GM18517 (cell line): ENCODE data around the gene ZNF587.
A peak's percentile ranks its signal among the peaks of the same experiment; 100 is the strongest.
"Not testable (repeated sequence)": the region's sequence is repeated elsewhere in the genome, so short reads cannot be mapped to it uniquely, and the experiment has no call there.

Source experiments
- ATAC-seq: cut with Tn5 transposase; IDR thresholded peaks from one replicate; pipeline ENCODE4 v1.9.1; 2021; ENCODE audit warnings: mild to moderate bottlenecking, moderate library complexity; ENCODE audit not compliant: unreplicated experiment

Gene ZNF587

GRCh38 chr19:57821501-57821900, 28.2 kb upstream of the ZNF587 start:
- not testable (repeated sequence) for ATAC-seq

GRCh38 chr19:57823155-57823554, 26.5 kb upstream of the ZNF587 start:
- not testable (repeated sequence) for ATAC-seq

DNA sequence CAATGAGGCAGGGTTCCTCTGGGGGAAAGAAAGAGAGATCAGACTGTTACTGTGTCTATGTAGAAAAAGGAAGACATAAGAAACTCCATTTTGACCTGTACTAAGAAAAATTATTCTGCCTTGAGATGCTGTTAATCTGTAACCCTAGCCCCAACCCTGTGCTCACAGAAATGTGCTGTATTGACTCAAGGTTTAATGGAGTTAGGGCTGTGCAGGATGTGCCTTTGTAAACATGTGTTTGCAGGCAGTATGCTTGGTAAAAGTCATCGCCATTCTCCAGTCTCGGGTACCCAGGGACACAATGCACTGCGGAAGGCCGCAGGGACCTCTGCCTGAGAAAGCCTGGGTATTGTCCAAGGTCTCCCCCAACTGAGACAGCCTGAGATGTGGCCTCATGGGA, 26.1 kb upstream of the ZNF587 start:
- not testable (repeated sequence) for ATAC-seq

DNA sequence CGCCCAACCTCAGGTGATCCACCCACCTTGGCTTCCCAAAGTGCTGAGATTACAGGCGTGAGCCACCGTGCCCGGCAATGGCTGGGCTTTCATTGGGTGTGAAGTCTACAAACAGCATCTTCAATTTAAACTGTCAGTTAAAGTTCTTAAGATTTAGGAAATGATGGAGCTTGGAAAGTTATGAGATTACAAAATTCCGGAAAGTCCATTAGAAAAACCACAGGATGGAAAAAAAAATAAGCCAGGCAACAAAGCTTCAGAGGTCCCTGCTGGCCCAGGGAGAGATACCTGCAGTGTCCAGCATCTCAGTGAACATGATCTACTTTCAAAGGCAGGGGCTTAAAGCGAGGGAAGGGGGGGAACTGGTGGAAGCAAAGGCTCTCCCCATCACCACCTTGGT, 24.1 kb upstream of the ZNF587 start:
- no peak for ATAC-seq

DNA sequence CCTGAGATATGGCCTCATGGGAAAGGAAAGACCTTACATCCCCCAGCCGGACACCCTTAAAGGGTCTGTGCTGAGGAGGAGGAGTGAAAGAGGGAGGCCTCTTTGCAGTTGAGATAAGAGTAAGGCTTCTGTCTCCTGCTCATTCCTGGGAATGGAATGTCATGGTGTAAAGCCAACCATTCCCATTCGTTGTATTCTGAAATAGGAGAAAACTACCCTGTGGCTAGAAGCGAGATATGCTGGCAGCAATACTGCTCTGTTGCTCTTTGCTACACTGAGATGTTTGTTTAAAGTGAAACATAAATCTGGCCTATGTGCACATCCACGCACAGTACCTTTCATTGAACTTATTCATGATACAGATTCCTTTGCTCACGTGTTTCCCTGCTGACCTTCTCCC, 20.3 kb upstream of the ZNF587 start:
- no peak for ATAC-seq

GRCh38 chr19:57830071-57830602, 19.5 kb upstream of the ZNF587 start, which contains the start of gene ZNF587B:
TSS of gene ZNF587B (plus strand) at chr19:57830299. CDS start at chr19:57830529, 230 bp downstream.
- ATAC-seq = no peak

GRCh38 chr19:57836991-57837390, 12.7 kb upstream of the ZNF587 start:
- not testable (repeated sequence) for ATAC-seq

DNA sequence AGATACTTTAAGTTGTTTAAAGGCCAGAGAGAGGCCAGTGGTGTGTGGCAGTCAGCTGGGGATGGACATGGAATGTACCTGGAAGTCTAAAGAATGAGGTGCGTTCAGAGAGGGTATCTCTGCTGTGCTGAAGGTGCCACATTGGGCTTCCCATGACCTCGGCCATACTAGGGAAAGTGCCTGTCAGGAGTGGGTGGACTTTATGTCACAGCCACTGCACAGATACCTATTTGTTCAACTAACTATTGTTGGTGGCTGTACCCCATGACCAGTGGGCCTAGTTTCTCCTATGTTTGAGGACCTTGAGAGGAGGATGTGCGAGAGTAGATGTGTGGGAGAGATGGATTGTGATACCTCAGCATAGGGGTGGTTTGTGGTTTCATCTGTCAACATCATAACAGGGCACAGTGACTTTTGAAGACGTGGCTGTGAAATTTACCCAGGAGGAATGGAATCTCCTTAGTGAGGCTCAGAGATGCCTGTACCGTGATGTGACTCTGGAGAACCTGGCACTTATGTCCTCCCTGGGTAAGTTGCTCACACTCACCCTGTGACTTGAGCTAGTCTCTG, 11.0 kb upstream of the ZNF587 start:
- ATAC-seq = not testable (repeated sequence)

GRCh38 chr19:57841122-57841763, 8.4 kb upstream of the ZNF587 start:
- ATAC-seq = no peak

- ATAC-seq = not testable (repeated sequence)
These were observed 2.5 kb upstream of the ZNF587 start for GRCh38 chr19:57847164-57847563.

DNA sequence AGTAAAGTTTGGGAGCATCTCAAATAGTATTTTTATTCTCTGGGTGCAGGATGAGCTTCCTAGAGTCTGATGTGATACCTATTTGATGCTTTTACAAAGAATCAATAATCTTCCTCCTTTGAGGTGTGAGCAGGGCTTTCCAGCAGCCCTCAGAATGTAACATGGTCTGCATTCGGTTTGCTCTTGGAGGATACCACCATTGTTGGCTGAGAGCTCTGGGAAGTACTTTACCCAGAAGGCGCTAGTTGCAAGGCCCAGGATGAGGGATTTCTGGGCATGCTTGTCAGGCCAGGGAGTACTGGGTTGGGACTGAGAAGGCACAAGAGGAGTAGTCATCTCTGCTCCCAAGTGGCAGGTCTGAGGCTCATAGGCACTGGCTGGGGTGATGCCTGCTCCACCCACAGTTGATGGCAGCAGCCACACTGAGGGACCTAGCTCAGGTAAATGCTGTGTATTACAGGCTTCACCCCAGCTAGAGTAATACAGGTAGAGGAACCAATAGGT, 445 bp upstream of the ZNF587 start:
- peak; percentile 21 for ATAC-seq

DNA sequence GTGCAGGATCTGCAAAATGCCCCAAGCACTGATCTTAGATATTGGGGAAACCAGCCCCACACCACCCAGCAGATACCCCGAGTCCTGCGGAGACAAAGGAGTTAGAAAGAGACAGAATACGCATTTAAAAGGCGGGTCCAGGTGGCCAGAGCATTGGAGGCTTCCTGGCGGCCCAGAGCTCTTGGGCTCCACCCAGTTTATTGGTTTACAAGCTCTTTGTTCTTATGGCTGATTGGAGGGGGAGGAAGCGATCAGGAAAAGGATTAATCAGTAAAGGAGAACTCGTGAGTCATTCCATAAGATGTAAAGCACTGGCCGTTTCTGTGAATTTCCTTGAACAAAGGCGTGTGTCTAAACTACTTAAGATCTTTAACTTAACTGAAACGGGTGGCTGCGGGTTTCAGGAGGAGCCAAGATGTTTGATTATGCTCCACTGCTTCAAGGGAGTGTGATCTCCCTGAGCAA, 926 bp downstream of the ZNF587 start:
- ATAC-seq = no peak

DNA sequence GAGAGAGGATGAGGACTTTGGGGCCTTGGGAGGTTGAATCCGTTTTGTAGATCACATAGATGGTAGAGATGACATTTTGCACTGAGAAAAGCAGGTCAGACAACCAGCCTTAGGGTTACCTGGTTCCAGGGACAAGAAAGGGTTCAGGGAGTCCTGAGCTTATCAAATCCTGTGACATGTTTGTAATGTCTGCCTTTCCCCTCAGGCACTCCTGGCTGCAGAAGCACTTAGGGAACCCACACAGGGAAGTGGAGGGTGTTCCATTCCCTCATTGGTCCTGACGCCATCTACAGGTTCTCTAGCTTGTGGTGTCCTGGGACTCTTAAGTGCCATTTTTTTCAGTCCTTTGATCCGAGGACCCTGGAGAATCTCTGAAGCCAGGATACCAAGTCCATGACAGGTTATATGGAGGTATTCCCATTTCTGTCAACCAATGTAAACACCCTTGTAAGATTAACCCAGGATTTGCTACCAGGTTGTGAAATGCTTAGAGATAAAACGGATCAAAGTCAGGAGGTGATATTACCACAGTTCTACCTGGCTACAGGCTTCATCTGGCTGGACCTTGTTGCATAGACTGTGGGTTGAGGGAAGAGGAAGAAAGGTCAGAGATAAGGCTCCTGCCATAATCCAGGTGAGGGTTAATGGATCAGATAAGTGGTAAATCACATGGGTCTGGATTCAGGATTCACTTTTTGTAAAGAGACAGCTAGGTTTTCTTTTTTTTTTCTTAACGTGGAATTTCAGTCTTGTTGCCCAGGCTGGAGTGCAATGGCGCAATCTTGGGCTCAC, 2.3 kb downstream of the ZNF587 start:
- ATAC-seq = not testable (repeated sequence)

DNA sequence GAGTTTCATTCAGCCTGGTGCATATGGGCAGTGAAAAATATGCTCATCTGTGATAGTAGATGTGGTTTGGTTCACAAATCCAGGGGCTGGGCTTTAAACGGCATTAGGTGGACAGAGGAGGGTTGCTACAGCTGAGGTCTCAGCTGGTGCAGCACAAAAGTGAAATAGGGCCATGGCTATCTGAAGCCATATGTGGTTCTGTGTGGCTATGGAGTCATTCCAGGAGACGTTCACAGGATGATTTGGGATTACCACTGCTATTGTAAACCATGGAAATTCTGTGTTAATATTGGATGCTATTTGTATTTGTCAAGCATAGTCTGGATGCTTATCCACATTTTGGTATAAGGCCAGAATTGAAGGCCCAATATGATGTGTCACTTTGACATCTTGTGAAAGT, 4.5 kb downstream of the ZNF587 start:
- not testable (repeated sequence) for ATAC-seq

DNA sequence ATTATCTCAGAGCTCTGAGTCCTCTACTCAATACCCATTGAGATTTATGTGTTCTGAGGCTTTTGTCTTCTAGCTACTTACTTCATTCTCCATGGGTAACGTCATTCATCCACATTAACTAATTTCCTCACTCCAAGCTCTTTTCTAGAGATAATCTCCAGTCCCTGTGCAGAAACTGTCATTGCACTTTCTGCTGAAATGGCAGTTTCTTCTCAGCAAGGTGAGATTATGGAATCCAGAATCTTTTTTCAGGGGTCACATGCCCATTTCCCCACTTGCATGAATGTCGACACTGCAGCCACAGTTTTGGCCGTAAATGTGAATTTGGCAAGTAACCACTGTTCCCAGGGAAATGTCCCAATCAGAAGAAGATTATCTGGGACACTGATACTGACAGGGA, 12.7 kb downstream of the ZNF587 start:
- not testable (repeated sequence) for ATAC-seq

DNA sequence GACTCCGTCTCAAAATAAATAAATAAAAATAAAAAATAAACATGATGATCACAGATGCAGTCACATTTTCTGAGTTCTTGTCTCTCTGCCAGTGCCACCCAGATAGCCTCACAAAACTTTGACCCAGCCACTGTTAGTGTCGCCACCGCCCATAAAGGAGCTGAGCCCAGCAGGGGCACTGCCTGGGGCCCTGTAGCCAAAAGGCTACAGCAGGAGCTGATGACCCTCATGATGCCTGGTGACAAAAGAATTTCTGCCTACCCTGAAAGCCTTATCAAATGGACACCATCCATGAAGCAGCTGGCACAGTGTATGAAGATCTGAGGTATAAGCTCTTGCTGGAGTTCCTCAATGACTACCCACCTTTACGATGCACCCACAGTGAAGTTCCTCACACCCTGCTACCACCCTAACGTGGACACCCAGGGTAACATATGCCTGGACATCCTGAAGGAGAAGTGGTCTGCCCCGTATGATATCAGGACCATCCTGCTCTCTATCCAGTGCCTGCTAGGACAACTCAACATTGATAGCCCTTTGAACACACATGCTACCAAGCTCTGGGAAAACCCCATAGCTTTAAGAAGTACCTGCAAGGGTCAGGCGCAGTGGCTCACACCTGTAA, 18.3 kb downstream of the ZNF587 start:
- no peak for ATAC-seq

DNA sequence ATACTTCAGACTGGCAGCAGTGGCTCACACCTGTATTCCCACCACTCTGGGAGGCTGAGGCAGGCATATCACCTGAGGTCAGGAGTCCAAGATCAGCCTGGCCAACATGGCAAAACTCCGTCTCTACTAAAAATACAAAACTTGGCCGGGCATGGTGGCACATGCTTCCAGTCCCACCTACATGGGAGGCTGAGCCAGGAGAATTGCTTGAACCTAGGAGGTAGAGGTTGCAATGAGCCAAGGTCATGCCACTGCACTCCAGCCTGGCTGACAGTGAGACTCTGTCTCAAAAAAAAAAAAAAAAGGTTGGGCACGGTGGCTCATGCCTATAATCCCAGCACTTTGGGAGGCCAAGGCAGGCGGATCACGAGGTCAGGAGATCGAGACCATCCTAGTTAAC, 20.0 kb downstream of the ZNF587 start:
- ATAC-seq = not testable (repeated sequence)

GRCh38 chr19:57870225-57870624, 20.6 kb downstream of the ZNF587 start:
- no peak for ATAC-seq

GRCh38 chr19:57872450-57872849, 22.8 kb downstream of the ZNF587 start:
- no peak for ATAC-seq

DNA sequence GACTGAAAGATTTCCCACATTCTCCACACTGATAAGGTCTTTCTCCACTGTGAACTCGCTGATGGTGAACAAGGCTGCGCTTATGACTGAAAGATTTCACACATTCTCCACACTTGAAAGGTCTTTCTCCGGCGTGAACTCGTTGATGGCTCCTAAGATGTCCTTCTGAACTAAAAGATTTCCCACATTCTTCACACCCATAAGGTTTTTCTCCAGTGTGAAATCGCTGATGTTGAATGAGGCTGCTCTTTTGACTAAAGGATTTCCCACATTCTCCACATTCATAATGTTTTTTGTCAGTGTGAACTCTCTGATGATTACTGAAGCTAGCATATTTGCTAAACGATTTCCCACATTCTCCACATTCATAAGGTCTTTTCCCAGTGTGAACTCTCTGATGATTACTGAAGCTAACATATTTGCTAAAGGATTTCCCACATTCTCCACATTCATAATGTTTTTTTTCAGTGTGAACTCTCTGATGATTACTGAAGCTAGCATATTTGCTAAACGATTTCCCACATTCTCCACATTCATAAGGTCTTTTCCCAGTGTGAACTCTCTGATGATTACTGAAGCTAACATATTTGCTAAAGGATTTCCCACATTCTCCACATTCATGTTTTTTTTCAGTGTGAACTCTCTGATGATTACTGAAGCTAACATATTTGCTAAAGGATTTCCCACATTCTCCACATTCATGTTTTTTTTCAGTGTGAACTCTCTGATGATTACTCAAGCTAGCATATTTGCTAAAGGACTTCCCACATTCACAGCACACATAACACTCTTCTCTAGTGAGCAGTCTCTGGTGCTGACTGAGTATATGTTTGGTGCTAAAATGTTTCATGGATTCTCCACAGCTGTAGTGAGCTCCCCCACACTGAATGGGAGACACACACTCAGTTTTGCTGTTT, 24.5 kb downstream of the ZNF587 start:
- ATAC-seq = not testable (repeated sequence)
